Epithelial cell of esophagus (primary cell): ENCODE results near the gene POLN.

Experiments used
- DNase-seq: peaks from one replicate; pipeline ENCODE4 v3.0.0; 2010; ENCODE audit warnings: low read depth
- H3K4me3 ChIP-seq: 2 replicates; pipeline ENCODE4 v1.5.1; 2011; ENCODE audit warnings: mild to moderate bottlenecking, low read length, control low read depth
- TF ChIP-seq, protein P1 (sequence below): IDR thresholded peaks from 2 replicates; pipeline ENCODE4 v1.5.1; 2011; ENCODE audit warnings: low read depth, mild to moderate bottlenecking, low read length, control low read depth, inconsistent platforms; ENCODE audit not compliant: insufficient read depth; ENCODE audit errors: missing control alignments

Gene POLN

DNA sequence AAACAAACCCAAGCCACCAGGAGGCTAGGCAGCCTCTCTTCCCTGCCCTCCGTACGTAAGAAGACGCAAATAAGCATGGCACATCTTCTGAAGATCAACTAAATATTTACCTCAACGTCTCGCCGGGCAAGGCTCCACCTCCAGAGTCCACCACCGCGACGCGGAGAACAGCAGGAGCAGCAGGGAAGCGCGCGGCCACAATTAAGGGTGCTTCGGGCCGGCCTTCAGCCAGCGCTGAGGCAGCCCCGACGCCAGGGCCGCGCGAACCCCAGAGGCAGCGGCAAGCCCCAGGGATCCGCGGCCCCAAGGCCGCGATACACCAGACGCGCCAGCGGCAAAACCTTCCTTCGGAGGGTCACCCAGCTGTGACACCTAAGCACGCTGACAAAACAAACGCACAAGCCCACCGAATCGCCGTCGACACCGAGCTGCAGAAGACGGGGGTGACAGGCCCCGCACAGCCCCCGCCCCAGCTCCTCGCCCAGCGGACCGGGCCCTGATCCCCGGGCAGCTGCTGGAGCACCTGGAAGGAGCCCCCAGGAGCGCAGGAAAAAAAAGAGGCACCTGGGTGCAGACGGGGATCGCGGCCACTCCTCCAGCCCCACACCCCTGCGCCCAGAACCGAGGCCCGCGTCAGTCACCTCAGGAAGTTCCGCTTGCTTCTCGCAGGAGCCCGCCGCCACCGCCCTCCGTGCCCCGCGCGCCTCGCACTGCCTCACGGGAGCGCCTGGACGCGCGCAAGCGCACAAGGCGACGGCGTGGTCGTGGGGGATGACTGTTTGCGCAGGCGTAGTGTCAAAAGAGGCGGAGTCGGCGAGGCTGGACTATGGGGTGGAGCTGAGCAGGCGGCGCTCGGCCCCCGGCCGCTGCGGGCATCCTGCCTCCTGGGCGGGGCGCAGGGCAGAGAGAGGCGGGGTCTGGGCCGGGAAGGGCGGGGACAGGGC lies at the start of gene POLN, which contains the start of gene HAUS3:
Gene POLN (minus strand): TSS at position 712 of the 944 bp plus-strand sequence. CDS start 12,890 bp downstream, outside the sequence.
Gene HAUS3 (minus strand): TSS at position 712 of the 944 bp plus-strand sequence. CDS start 1,175 bp downstream, outside the sequence.
- peak; percentile 99 for DNase-seq
- peak within 1 kb of the TSS; percentile 88 for H3K4me3 ChIP-seq
- TF ChIP-seq, protein P1, sequence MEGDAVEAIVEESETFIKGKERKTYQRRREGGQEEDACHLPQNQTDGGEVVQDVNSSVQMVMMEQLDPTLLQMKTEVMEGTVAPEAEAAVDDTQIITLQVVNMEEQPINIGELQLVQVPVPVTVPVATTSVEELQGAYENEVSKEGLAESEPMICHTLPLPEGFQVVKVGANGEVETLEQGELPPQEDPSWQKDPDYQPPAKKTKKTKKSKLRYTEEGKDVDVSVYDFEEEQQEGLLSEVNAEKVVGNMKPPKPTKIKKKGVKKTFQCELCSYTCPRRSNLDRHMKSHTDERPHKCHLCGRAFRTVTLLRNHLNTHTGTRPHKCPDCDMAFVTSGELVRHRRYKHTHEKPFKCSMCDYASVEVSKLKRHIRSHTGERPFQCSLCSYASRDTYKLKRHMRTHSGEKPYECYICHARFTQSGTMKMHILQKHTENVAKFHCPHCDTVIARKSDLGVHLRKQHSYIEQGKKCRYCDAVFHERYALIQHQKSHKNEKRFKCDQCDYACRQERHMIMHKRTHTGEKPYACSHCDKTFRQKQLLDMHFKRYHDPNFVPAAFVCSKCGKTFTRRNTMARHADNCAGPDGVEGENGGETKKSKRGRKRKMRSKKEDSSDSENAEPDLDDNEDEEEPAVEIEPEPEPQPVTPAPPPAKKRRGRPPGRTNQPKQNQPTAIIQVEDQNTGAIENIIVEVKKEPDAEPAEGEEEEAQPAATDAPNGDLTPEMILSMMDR: no peak

DNA sequence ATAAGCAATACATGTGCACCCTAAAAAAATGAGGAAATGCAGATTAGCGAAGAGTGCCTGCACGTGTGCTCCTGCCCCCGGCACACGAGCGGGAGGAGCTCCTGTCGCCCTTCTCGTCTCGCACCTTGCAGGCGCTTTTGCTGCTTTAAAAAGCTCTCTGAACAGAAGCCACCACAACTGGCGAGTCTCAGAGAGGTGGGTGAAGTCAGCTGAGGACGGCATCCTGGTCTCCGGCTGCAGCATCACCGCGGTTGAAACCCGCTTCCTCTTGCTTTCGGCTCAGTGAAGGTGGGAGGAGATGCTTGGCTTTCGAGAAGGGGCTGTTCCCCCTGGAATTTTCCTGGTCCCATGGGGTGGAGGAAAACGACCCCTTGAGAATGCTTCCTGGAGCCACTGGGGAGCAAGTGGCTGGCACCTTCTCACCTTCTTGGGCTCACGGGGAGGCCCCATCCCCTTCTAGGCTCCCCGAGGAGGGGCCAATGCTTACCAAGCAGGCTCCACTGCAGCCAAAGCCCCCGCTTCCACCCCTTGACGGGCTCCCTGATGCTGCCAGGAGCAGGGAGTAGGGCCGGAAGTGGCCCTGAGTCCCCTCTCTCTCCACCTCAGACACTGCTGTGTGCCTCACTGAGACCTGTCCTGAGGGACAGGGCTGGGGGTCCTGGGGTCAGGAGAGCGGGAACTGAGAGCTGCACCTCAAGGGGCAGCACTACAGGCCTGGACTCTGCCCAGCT lies 49.2 kb upstream of the POLN start:
- H3K4me3 ChIP-seq: no peak overlapping the region
- DNase-seq: no peak
- TF ChIP-seq, protein P1: no peak

DNA sequence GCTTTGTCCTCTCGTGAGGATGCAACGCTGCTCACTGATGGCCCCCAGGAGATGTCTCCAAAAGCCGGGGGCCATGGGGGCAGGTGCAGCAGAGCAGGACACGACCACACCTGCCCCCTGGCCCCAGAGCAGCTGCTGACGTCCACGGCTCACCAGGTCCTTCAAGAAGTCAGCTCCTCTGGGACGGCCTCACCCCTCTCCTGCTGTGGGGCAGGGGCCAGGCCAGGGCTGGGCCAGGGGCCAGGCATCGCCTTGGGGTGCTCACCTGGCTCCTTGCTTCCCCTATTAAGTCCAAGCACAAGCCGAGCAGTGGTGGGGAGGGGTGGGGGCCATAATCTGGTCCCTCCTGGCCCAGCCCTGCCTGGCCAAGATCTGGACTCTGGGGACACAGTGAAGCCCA lies 48.6 kb upstream of the POLN start:
- no peak for DNase-seq
- TF ChIP-seq, protein P1: no peak
- no peak overlapping the region for H3K4me3 ChIP-seq

DNA sequence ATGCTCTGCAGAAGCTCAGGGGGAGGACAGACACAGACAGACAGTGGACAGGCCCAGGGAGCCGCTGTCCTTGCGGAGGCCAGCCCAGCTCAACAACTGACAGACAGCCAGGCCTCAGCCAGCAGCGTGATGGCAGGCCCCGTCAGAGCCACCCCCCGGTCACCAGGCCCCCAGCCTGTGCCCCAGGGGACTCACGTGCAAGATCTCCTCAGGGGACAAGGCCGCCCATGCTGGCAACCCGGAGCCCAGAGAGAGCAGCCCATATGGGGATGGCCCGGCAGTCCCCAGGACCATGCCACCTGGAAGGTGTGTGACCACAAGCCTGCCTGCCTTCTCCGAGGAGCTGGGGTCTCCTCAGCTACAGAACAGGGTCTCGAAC lies 48.0 kb upstream of the POLN start:
- TF ChIP-seq, protein P1: no peak
- DNase-seq: no peak
- no peak overlapping the region for H3K4me3 ChIP-seq

DNA sequence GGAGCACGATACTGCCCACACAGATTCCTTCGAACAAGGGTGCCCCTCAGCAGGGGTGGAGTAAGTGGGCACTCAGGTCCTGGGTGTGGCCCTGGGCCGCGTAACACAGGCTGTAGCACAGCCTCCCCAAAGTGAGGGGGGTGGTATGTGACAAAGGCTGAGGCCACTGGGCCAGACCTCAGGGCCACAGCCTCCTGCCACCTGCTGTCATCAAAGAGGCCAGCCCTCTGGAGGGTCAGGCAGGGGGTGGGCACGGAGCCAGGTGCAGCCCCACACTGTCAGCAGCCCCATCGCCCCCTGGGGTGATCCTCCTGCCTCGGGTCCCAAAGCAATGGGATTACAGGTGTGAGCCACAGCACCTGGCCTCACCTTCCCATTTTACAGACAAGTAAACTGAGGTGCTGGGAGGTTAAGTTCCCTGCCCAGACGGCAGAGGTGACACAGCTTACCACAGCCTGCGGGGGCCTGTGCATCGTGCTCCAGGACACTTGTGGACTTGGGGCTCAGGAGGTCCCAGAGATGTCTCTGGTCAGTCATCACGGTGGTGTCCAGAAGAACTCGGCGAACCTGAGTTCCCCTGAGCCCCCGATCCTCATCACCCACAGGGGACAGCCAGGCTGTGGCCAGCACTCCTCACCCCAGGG lies 47.5 kb upstream of the POLN start:
- DNase-seq: no peak
- TF ChIP-seq, protein P1: no peak
- H3K4me3 ChIP-seq: no peak overlapping the region

DNA sequence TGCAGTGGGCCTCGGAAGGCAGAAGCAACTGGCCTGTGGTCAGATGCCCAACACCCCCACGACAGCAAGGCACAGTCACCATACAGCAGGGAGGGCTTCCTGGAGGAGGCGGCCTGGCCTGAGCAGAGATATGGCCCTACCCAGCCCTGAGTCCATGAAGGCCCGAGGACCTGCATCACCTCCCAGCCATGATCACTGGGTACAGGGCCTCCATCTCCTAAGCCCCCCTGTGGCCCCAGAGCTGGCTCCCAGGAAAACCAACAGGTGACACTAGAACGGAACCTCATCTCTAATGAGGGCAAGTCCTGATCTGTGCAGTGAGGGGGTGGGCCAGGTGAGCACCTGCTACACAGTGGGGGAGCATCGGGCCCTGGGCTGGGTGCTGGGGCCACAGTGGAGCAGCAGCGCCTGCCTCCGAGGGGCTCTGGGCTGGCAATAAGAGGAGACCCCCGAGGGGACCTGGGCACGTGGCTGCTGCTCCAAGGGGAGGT lies 46.2 kb upstream of the POLN start:
- DNase-seq: no peak
- TF ChIP-seq, protein P1: no peak
- H3K4me3 ChIP-seq: no peak overlapping the region
